Measurements from ENCODE around the gene ARHGAP20.

The ARHGAP20 gene

DNA sequence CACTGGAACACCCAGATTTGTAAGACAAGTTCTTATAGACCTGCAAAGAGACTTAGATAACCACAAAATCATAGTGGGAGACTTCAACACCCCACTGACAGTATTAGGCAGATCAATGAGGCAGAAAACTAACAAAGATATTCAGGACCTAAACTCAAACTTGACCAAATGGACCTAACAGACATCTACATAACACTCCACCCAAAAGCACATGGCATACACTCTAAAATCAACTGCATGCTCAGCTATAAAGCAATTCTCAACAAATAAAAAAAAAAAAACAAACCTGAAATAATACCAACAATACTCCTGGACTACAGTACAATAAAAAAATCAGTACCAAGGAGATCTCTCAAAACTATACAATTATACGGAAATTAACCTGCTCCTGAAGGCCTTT lies 167.5 kb downstream of the ARHGAP20 start:
- Histone ChIP-seq H3K36me3 (ENCODE audit: insufficient read depth, low read length) (no peaks in the 10 kb centered on the region), H3K4me1 (ENCODE audit: control insufficient read depth, insufficient read depth, low read length) (no peaks in the 10 kb centered on the region), H3K9me3 (replicated peaks; ENCODE audit: low read length) (no peaks in the 10 kb centered on the region), H3K27me3 (ENCODE audit: control insufficient read depth, insufficient read depth, low read length) (peaks cover 14% of the 10 kb centered on the region), H3K4me2 (ENCODE audit: low read length) (no peak overlapping the region), H3K9ac (ENCODE audit: low read depth, low read length) (no peak overlapping the region), H3K4me3 (ENCODE audit: low read length) (no peak overlapping the region)

DNA sequence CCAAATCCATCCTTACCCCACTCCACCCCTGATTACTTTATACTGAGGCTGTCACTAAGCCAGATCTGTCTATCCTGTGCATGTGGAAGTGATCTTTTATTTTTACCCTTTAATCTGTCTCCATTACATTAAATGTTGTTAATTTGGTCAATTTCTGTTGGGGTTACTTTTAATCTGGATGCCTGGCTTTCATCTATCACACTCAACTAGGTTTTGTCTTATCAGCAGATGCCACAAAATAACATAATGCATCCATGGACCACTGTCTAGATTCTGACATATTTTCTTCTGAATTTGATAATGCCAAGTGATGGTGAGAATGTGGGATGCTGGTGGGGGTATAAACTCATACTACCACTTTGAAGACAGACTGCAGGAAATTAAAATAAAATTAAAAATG lies 174.1 kb downstream of the ARHGAP20 start:
- Histone ChIP-seq H3K27me3 (ENCODE audit: control insufficient read depth, insufficient read depth, low read length) (peaks cover 26% of the 10 kb centered on the region), H3K4me2 (ENCODE audit: low read length) (no peak overlapping the region), H3K36me3 (ENCODE audit: insufficient read depth, low read length) (no peaks in the 10 kb centered on the region), H3K4me3 (ENCODE audit: low read length) (no peak overlapping the region), H3K9me3 (replicated peaks; ENCODE audit: low read length) (no peaks in the 10 kb centered on the region), H3K9ac (ENCODE audit: low read depth, low read length) (no peak overlapping the region), H3K4me1 (ENCODE audit: control insufficient read depth, insufficient read depth, low read length) (no peaks in the 10 kb centered on the region)

- peaks cover 11% of the 10 kb centered on the region for H3K27me3 ChIP-seq (ENCODE audit: control insufficient read depth, insufficient read depth, low read length)
- no peak overlapping the region for H3K9ac ChIP-seq (ENCODE audit: low read depth, low read length)
- H3K9me3 ChIP-seq (replicated peaks; ENCODE audit: low read length), result no peaks in the 10 kb centered on the region
- H3K36me3 ChIP-seq (ENCODE audit: insufficient read depth, low read length), result no peaks in the 10 kb centered on the region
- H3K4me1 ChIP-seq (ENCODE audit: control insufficient read depth, insufficient read depth, low read length), result peaks cover 4% of the 10 kb centered on the region
- no peak overlapping the region for H3K4me2 ChIP-seq (ENCODE audit: low read length)
- H3K4me3 ChIP-seq (ENCODE audit: low read length), result no peak overlapping the region
Observed at GRCh38 chr11:110530900-110531741, 181.1 kb downstream of the ARHGAP20 start.

DNA sequence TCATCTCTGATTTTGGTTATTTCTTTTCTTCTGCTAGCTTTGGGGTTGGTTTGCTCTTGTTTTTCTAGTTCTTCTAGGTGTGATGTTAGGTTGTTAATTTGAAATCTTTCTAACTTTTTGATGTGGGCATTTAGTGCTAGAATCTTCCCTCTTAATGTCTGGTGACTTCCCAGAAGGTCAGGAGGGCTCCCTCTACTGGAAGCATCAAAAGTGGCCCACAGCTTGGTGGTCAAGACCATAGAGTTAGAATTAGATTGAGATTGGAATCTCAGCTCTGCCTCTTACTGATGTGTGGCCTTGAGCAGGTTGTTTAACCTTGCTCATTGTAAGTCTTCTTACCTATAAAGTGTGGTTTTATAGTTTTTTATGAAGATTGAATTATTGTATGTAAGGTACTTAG lies 183.2 kb downstream of the ARHGAP20 start:
- no peak overlapping the region for H3K4me2 ChIP-seq (ENCODE audit: low read length)
- H3K9ac ChIP-seq (ENCODE audit: low read depth, low read length), result no peak overlapping the region
- H3K36me3 ChIP-seq (ENCODE audit: insufficient read depth, low read length), result no peaks in the 10 kb centered on the region
- peaks cover 12% of the 10 kb centered on the region for H3K4me1 ChIP-seq (ENCODE audit: control insufficient read depth, insufficient read depth, low read length)
- no peak overlapping the region for H3K4me3 ChIP-seq (ENCODE audit: low read length)
- H3K27me3 ChIP-seq (ENCODE audit: control insufficient read depth, insufficient read depth, low read length), result peaks cover 7% of the 10 kb centered on the region
- H3K9me3 ChIP-seq (replicated peaks; ENCODE audit: low read length), result no peaks in the 10 kb centered on the region

DNA sequence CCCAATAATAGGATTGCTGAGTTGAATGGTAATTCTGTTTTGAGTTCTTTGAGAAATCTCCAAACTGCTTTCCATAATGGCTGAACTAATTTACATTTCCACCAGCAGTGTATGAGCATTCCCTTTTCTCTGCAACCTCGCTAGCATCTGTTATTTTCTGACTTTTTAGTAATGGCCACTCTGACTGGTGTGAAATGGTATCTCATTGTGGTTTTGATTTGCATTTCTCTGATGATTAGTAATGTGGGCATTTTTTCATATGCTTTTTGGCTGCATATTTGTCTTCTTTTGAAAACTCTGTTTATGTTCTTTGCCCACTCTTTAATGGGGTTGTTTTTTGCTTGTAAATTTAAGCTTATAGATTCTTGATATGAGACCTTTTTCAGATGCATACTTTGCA lies 185.1 kb downstream of the ARHGAP20 start:
- Histone ChIP-seq H3K4me3 (ENCODE audit: low read length) (no peak overlapping the region), H3K9ac (ENCODE audit: low read depth, low read length) (no peak overlapping the region), H3K36me3 (ENCODE audit: insufficient read depth, low read length) (no peaks in the 10 kb centered on the region), H3K9me3 (replicated peaks; ENCODE audit: low read length) (no peaks in the 10 kb centered on the region), H3K27me3 (ENCODE audit: control insufficient read depth, insufficient read depth, low read length) (peaks cover 7% of the 10 kb centered on the region), H3K4me1 (ENCODE audit: control insufficient read depth, insufficient read depth, low read length) (peaks cover 12% of the 10 kb centered on the region), H3K4me2 (ENCODE audit: low read length) (no peak overlapping the region)

Data from skeletal muscle satellite cell (primary cell).